ENCODE results near the gene INAVA. TPM values are rescaled to one million over a fixed set of nuclear protein-coding genes. Genes with fewer than 3 reads are reported as not detected.
"Not testable (repeated sequence)": the region's sequence is repeated elsewhere in the genome, so short reads cannot be mapped to it uniquely, and the experiment has no call there.

The INAVA gene
- total and polyA plus RNA-seq, 4 donors = 5.8 to 17.1 (median 9.3) TPM

- no peak overlapping the region for H3K27ac ChIP-seq (ENCODE audit: low read depth in 1 of 2, low read length in 1 of 2)
- no peaks in the 10 kb centered on the region for H3K9me3 ChIP-seq (ENCODE audit: control insufficient read depth in 4 of 4, insufficient read depth in 3 of 4, low read length in 3 of 4)
- H3K4me3 ChIP-seq = no peak overlapping the region
- TF ChIP-seq CTCF (IDR thresholded peaks at IDR 0.05; ENCODE audit: control extremely low read depth, extremely low read depth) = no peak
- ATAC-seq (ENCODE audit: insufficient read depth, low FRiP score) (no peak), DNase-seq (no peak)
- H3K4me1 ChIP-seq (ENCODE audit: control insufficient read depth in 5 of 5, insufficient read depth in 5 of 5, low read length in 5 of 5) = peaks cover 0 to 8% (median 0%) of the 10 kb centered on the region in 5 donors
- WGBS, 2 donors = 82 to 98% methylated on average over 2 of the region's 2 CpGs
- H3K9ac ChIP-seq (ENCODE audit: insufficient read depth in 1 of 2, low read length in 2 of 2) = no peak overlapping the region
- no peaks in the 10 kb centered on the region for H3K36me3 ChIP-seq (ENCODE audit: control insufficient read depth in 4 of 4, insufficient read depth in 4 of 4, low read length in 4 of 4)
- H3K27me3 ChIP-seq (ENCODE audit: control insufficient read depth in 3 of 3, insufficient read depth in 3 of 3, low read length in 2 of 3) = no peaks in the 10 kb centered on the region
These were observed 68.4 kb downstream of the INAVA start for GRCh38 chr1:200963076-200963475.

- WGBS, 2 donors = 89% methylated on average over 11 of the region's 11 CpGs
- H3K9ac ChIP-seq (ENCODE audit: insufficient read depth in 1 of 2, low read length in 2 of 2); H3K27me3 ChIP-seq (ENCODE audit: control insufficient read depth in 3 of 3, insufficient read depth in 3 of 3, low read length in 2 of 3); H3K36me3 ChIP-seq (ENCODE audit: control insufficient read depth in 4 of 4, insufficient read depth in 4 of 4, low read length in 4 of 4); DNase-seq; ATAC-seq (ENCODE audit: insufficient read depth, low FRiP score); H3K4me1 ChIP-seq (ENCODE audit: control insufficient read depth in 5 of 5, insufficient read depth in 5 of 5, low read length in 5 of 5); H3K4me3 ChIP-seq; H3K9me3 ChIP-seq (ENCODE audit: control insufficient read depth in 4 of 4, insufficient read depth in 3 of 4, low read length in 3 of 4); H3K27ac ChIP-seq (ENCODE audit: low read depth in 1 of 2, low read length in 1 of 2): not testable (repeated sequence)
These were observed 69.2 kb downstream of the INAVA start for GRCh38 chr1:200963888-200964287.

Small RNA genes within 50 kb of the gene (small RNA-seq; reads per million reads assigned to genes)
- gene RNU6-704P (ENCODE audit: low replicate concordance) = not detected

Other genes starting within 250 kb of the INAVA start
- 10 to 100 TPM; 21.7 to 32.0 TPM for gene DDX59, start 225.0 kb upstream of the INAVA start, total RNA-seq
- 10 to 100 TPM; 17.3 to 28.8 TPM for gene DDX59, start 225.0 kb upstream of the INAVA start, polyA plus RNA-seq
- gene CAMSAP2, start 156.0 kb upstream of the INAVA start, total RNA-seq = 10 to 100 TPM; 25.0 to 51.8 TPM
- 1 to 10 TPM; 8.0 to 8.3 TPM for gene CAMSAP2, start 156.0 kb upstream of the INAVA start, polyA plus RNA-seq
- 1 to 10 TPM in 1 of 2 donors, under 1 TPM in 1; 0.49 to 1.0 TPM for gene GPR25, start 21.9 kb upstream of the INAVA start, total RNA-seq
- gene GPR25, start 21.9 kb upstream of the INAVA start, polyA plus RNA-seq = under 1 TPM; 0.16 to 0.78 TPM
- 1 to 10 TPM; 4.2 to 7.4 TPM for gene KIF21B, start 128.8 kb downstream of the INAVA start, total RNA-seq
- gene KIF21B, start 128.8 kb downstream of the INAVA start, polyA plus RNA-seq = 1 to 10 TPM; 1.3 to 5.3 TPM
- under 1 TPM in 1 of 2 donors, not detected in 1; 0.20 TPM for gene CACNA1S, start 217.5 kb downstream of the INAVA start, total RNA-seq
- gene CACNA1S, start 217.5 kb downstream of the INAVA start, polyA plus RNA-seq = under 1 TPM; 0.01 to 0.02 TPM
- gene ASCL5, start 232.3 kb downstream of the INAVA start, total RNA-seq = under 1 TPM in 1 of 2 donors, not detected in 1; 0.25 TPM
- gene ASCL5, start 232.3 kb downstream of the INAVA start, polyA plus RNA-seq = under 1 TPM; 0.01 to 0.14 TPM

Data from lung (tissue), 13 donors.